GM19099 (cell line): ENCODE results near the gene PPIE.
A peak's percentile ranks its signal among the peaks of the same experiment; 100 is the strongest.

Source experiments
- POLR2A ChIP-seq: IDR thresholded peaks from 3 replicates; pipeline ENCODE4 v1.6.1; 2011; ENCODE audit warnings: low read depth; ENCODE audit not compliant: insufficient read length; ENCODE audit errors: extremely low read depth

The PPIE gene

GRCh38 chr1:39795651-39796050, 57.0 kb downstream of the PPIE start:
- no peak for TF ChIP-seq POLR2A

GRCh38 chr1:39798859-39799769, 60.4 kb downstream of the PPIE start:
- peak; percentile 58 for TF ChIP-seq POLR2A

- TF ChIP-seq POLR2A: no peak
Observed at GRCh38 chr1:39799770-39800470, 61.2 kb downstream of the PPIE start.

- TF ChIP-seq POLR2A: no peak
Observed at GRCh38 chr1:39800471-39800835, 61.8 kb downstream of the PPIE start.

GRCh38 chr1:39802496-39803260, 64.0 kb downstream of the PPIE start:
- TF ChIP-seq POLR2A: no peak

GRCh38 chr1:39805385-39805784, 66.7 kb downstream of the PPIE start:
- no peak for TF ChIP-seq POLR2A

- no peak for TF ChIP-seq POLR2A
Observed at GRCh38 chr1:39808784-39809517, 70.3 kb downstream of the PPIE start.

GRCh38 chr1:39812913-39813312, 74.2 kb downstream of the PPIE start:
- TF ChIP-seq POLR2A: no peak
